AG20443 (cell line): ENCODE data around the gene LETM1.

Experiments used
- DNase-seq: peaks from one replicate; pipeline ENCODE4 v3.0.0; 2012; ENCODE audit warnings: low spot score, mixed read lengths

The LETM1 gene

GRCh38 chr4:1777822-1778641 is 77.9 kb downstream of the LETM1 start:
- peak; percentile 81 for DNase-seq

- no peak for DNase-seq
These were observed 79.3 kb downstream of the LETM1 start for GRCh38 chr4:1776521-1777161.

GRCh38 chr4:1775731-1776500 is 80.0 kb downstream of the LETM1 start:
- peak; percentile 54 for DNase-seq

- no peak for DNase-seq
These were observed 82.2 kb downstream of the LETM1 start for GRCh38 chr4:1773754-1774153.

GRCh38 chr4:1772853-1773538 is 83.0 kb downstream of the LETM1 start:
- no peak for DNase-seq

GRCh38 chr4:1771555-1772305 is 84.2 kb downstream of the LETM1 start:
- DNase-seq: no peak

- DNase-seq: no peak
These were observed 85.1 kb downstream of the LETM1 start for GRCh38 chr4:1770791-1771231.

GRCh38 chr4:1770245-1770644 is 85.7 kb downstream of the LETM1 start:
- DNase-seq: no peak

- DNase-seq: no peak
These were observed 86.3 kb downstream of the LETM1 start for GRCh38 chr4:1769692-1770091.

GRCh38 chr4:1768367-1769034 is 87.5 kb downstream of the LETM1 start:
- DNase-seq: no peak

- peak; percentile 80 for DNase-seq
These were observed 88.1 kb downstream of the LETM1 start for GRCh38 chr4:1767770-1768366.

GRCh38 chr4:1767061-1767769 is 88.7 kb downstream of the LETM1 start:
- peak; percentile 48 for DNase-seq

GRCh38 chr4:1766106-1767060 is 89.6 kb downstream of the LETM1 start:
- DNase-seq: no peak

GRCh38 chr4:1765409-1766072 is 90.4 kb downstream of the LETM1 start:
- no peak for DNase-seq

- DNase-seq: no peak
These were observed 91.3 kb downstream of the LETM1 start for GRCh38 chr4:1764670-1765069.

- peak; percentile 90 for DNase-seq
These were observed 92.3 kb downstream of the LETM1 start for GRCh38 chr4:1763550-1764080.

- no peak for DNase-seq
These were observed 92.8 kb downstream of the LETM1 start for GRCh38 chr4:1763070-1763549.
